Measurements from ENCODE around the gene CFAP61. TPM values are rescaled to one million over a fixed set of nuclear protein-coding genes. Genes with fewer than 3 reads are reported as not detected.

CFAP61 gene
- total and polyA plus RNA-seq, 2 experiments from 2014 or later: 1.0 TPM; not detected in 1

DNA sequence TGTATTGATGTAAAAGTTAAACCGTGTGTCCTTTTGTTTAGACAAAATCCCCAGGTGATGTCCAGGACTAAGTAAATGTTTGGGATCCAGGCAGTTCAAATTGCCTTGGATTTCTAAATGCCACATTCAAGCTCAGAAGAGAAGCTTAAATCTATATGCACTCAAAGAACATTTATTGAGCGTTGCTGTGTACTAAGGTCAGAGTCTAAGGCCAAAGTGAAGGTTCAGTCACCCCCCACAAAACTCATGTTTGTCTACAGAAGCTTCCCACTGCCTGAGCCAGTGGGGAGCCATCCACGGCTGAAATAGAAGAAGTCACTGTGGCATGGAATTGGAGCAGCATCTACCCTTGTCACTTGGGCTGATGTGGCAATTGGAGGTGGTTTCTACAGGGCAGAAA lies 244.8 kb downstream of the CFAP61 start:
- H3K79me2 ChIP-seq: no peaks in the 10 kb centered on the region

DNA sequence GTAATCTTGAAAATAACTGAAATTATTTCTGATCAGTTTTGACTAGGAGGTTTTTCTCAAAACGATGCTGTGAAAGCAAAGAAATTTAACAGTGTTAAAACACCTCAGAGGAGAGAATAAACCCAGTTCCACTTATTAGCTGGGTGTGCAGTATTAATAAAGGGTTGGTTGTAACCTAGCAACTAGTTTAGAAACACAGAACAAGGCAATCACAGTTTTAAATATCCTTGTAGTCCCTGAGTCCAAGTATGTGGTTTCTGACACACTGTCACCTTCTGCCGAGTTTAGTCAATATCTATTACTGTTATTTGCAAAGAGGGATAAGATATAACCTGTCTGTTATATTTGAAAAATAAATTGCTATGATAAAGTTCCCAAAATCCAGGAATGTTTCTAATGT lies 245.4 kb downstream of the CFAP61 start:
- 83% methylated on average over 2 of the region's 2 CpGs for WGBS (ENCODE audit: low lambda C conversion rate, missing lambda C conversion rate)
- Histone ChIP-seq H3K9me2 (replicated peaks; ENCODE audit: insufficient read depth) (no peaks in the 10 kb centered on the region), H3K79me2 (no peaks in the 10 kb centered on the region), H3K4me3 (no peak overlapping the region), H4K20me1 (ENCODE audit: insufficient read depth, poor library complexity, severe bottlenecking) (no peaks in the 10 kb centered on the region), H3K4me2 (no peak overlapping the region), H2AFZ (no peak overlapping the region), H3K4me1 (ENCODE audit: insufficient read depth) (no peaks in the 10 kb centered on the region), H3K27me3 (no peaks in the 10 kb centered on the region), H3K9me3 (ENCODE audit: low read depth) (no peaks in the 10 kb centered on the region), H3K36me3 (replicated peaks; ENCODE audit: insufficient read depth, low read depth) (no peaks in the 10 kb centered on the region), H3K27ac (no peak overlapping the region)
- TF ChIP-seq EZH2 (IDR thresholded peaks at IDR 0.05; ENCODE audit: borderline replicate concordance): no peak
- TF ChIP-seq, protein P1, sequence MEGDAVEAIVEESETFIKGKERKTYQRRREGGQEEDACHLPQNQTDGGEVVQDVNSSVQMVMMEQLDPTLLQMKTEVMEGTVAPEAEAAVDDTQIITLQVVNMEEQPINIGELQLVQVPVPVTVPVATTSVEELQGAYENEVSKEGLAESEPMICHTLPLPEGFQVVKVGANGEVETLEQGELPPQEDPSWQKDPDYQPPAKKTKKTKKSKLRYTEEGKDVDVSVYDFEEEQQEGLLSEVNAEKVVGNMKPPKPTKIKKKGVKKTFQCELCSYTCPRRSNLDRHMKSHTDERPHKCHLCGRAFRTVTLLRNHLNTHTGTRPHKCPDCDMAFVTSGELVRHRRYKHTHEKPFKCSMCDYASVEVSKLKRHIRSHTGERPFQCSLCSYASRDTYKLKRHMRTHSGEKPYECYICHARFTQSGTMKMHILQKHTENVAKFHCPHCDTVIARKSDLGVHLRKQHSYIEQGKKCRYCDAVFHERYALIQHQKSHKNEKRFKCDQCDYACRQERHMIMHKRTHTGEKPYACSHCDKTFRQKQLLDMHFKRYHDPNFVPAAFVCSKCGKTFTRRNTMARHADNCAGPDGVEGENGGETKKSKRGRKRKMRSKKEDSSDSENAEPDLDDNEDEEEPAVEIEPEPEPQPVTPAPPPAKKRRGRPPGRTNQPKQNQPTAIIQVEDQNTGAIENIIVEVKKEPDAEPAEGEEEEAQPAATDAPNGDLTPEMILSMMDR (IDR thresholded peaks at IDR 0.05; ENCODE audit: poor library complexity): no peak
- no peak for TF ChIP-seq EZH2phosphoT487 (IDR thresholded peaks at IDR 0.05; ENCODE audit: low read depth, severe bottlenecking, unreplicated experiment)
- DNase-seq (ENCODE audit: low spot score): no peak

More for the DNA sequence above, 244.8 kb downstream of the CFAP61 start:
- H3K4me1 ChIP-seq (ENCODE audit: insufficient read depth): no peaks in the 10 kb centered on the region
- H3K27ac ChIP-seq: no peak overlapping the region
- TF ChIP-seq, protein P1 (IDR thresholded peaks at IDR 0.05; ENCODE audit: poor library complexity): no peak
- TF ChIP-seq EZH2 (IDR thresholded peaks at IDR 0.05; ENCODE audit: borderline replicate concordance): no peak
- TF ChIP-seq EZH2phosphoT487 (IDR thresholded peaks at IDR 0.05; ENCODE audit: low read depth, severe bottlenecking, unreplicated experiment): no peak
- no peaks in the 10 kb centered on the region for H4K20me1 ChIP-seq (ENCODE audit: insufficient read depth, poor library complexity, severe bottlenecking)
- no peak overlapping the region for H3K4me3 ChIP-seq
- H3K9me3 ChIP-seq (ENCODE audit: low read depth): no peaks in the 10 kb centered on the region
- H3K9me2 ChIP-seq (replicated peaks; ENCODE audit: insufficient read depth): no peaks in the 10 kb centered on the region
- no peak overlapping the region for H2AFZ ChIP-seq
- 70% methylated on average over 3 of the region's 3 CpGs for WGBS (ENCODE audit: low lambda C conversion rate, missing lambda C conversion rate)
- no peak for DNase-seq (ENCODE audit: low spot score)
- no peaks in the 10 kb centered on the region for H3K36me3 ChIP-seq (replicated peaks; ENCODE audit: insufficient read depth, low read depth)
- H3K4me2 ChIP-seq: no peak overlapping the region
- no peaks in the 10 kb centered on the region for H3K27me3 ChIP-seq

DNA sequence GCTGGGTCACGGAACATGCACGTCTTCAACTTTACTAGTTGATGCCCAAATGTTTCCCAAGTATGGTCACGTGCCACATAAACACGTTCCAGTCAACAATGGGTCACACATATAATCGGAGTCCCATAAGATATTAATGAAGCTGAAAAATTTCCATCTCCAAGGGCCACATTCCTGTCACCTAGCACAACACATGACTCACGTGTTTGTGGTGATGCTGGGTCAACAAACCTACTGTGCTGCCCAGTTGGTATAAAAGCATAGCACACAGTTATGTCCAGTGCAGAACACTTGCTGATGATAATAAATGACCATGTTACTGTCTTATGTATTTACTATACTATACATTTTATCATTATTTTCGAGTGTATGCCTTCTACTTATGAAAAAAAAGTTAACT lies 247.6 kb downstream of the CFAP61 start:
- no peak for DNase-seq (ENCODE audit: low spot score)
- no peaks in the 10 kb centered on the region for H3K9me2 ChIP-seq (replicated peaks; ENCODE audit: insufficient read depth)
- no peaks in the 10 kb centered on the region for H3K4me1 ChIP-seq (ENCODE audit: insufficient read depth)
- H3K4me2 ChIP-seq: no peak overlapping the region
- H3K79me2 ChIP-seq: no peaks in the 10 kb centered on the region
- H4K20me1 ChIP-seq (ENCODE audit: insufficient read depth, poor library complexity, severe bottlenecking): no peaks in the 10 kb centered on the region
- H3K4me3 ChIP-seq: no peak overlapping the region
- H3K36me3 ChIP-seq (replicated peaks; ENCODE audit: insufficient read depth, low read depth): no peaks in the 10 kb centered on the region
- TF ChIP-seq EZH2 (IDR thresholded peaks at IDR 0.05; ENCODE audit: borderline replicate concordance) (no peak), EZH2phosphoT487 (IDR thresholded peaks at IDR 0.05; ENCODE audit: low read depth, severe bottlenecking, unreplicated experiment) (no peak)
- TF ChIP-seq, protein P1 (IDR thresholded peaks at IDR 0.05; ENCODE audit: poor library complexity): no peak
- H3K27ac ChIP-seq: no peak overlapping the region
- no peaks in the 10 kb centered on the region for H3K9me3 ChIP-seq (ENCODE audit: low read depth)
- H2AFZ ChIP-seq: no peak overlapping the region
- no peaks in the 10 kb centered on the region for H3K27me3 ChIP-seq
- WGBS (ENCODE audit: low lambda C conversion rate, missing lambda C conversion rate): 82% methylated on average over 7 of the region's 7 CpGs

DNA sequence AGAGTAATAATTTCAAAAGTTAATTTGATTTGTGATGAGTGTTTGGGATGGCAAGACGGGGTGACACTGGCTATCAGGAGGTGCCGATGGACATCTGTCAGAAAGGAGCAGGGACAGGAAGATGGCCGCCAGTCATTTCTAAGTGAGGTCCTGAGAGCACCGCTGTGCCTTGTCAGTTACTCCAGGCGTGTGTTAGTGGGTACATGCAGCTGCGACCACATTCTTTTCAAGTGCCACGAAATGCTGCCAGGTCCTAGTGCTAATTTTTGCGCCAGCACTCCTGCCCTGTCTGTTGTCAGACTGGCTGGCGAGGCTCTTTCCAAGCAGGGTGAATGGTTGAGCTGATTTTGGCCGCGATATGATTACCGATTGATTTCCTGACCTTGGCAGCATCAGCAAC lies 251.0 kb downstream of the CFAP61 start:
- Histone ChIP-seq H3K4me3 (no peak overlapping the region), H3K27ac (no peak overlapping the region), H3K4me2 (no peak overlapping the region), H4K20me1 (ENCODE audit: insufficient read depth, poor library complexity, severe bottlenecking) (no peaks in the 10 kb centered on the region), H3K36me3 (replicated peaks; ENCODE audit: insufficient read depth, low read depth) (no peaks in the 10 kb centered on the region), H3K9me2 (replicated peaks; ENCODE audit: insufficient read depth) (no peaks in the 10 kb centered on the region), H2AFZ (no peak overlapping the region), H3K9me3 (ENCODE audit: low read depth) (no peaks in the 10 kb centered on the region), H3K79me2 (no peaks in the 10 kb centered on the region), H3K4me1 (ENCODE audit: insufficient read depth) (no peaks in the 10 kb centered on the region), H3K27me3 (no peaks in the 10 kb centered on the region)
- WGBS (ENCODE audit: low lambda C conversion rate, missing lambda C conversion rate): 91% methylated on average over 12 of the region's 12 CpGs
- DNase-seq (ENCODE audit: low spot score): no peak
- no peak for TF ChIP-seq EZH2 (IDR thresholded peaks at IDR 0.05; ENCODE audit: borderline replicate concordance)
- TF ChIP-seq, protein P1 (IDR thresholded peaks at IDR 0.05; ENCODE audit: poor library complexity): no peak
- TF ChIP-seq EZH2phosphoT487 (IDR thresholded peaks at IDR 0.05; ENCODE audit: low read depth, severe bottlenecking, unreplicated experiment): no peak
